Stromal cell of bone marrow (primary cell): ENCODE results near the gene TIMP2.
"Not testable (repeated sequence)": the region's sequence is repeated elsewhere in the genome, so short reads cannot be mapped to it uniquely, and the experiment has no call there.

Experiments
- DNase-seq: peaks from one replicate; pipeline ENCODE4 v3.0.0-alpha.2; 2012; ENCODE audit warnings: low read depth

TIMP2 gene

GRCh38 chr17:78925234-78925633 lies at the start of gene TIMP2:
Gene TIMP2 (minus strand): TSS chr17:78925387. CDS start chr17:78925088, 299 bp downstream.
- peak; percentile 71 for DNase-seq

DNA sequence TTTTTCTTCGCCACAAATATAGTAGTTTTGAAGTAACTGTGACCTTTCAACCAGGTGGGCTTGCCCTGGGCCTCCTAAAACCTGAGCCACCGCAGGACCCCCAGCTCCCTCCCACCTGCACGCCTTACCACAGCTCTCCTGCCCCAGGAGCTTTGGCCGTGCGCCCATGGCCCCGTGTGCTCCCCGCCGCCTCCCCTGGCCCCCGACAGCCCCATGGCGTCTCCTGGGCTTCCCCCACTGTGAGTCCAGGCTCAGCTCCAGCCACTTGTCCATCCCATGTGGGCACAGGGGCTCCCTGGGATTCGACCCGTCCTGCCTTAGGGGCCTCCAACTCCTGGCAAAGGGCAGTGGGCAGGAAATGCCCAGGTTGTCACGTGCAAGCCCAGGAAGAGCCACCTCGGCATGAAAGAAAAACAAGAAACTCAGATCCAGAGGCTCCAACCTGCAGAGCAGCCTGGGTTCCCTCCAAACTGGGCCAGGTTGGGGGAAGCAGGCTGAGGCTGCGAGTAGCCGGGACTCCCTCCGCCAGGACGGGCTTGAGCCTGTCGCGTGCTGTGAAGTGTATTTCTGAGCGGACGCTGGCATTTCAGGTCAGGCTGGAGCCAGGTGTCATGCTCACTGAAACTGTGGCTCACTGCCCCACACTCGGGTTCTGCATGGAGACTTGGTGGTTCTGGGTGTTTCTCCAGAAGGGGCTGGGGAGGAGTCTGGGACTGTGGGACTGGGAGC lies 48.8 kb upstream of the TIMP2 start:
- DNase-seq: no peak

DNA sequence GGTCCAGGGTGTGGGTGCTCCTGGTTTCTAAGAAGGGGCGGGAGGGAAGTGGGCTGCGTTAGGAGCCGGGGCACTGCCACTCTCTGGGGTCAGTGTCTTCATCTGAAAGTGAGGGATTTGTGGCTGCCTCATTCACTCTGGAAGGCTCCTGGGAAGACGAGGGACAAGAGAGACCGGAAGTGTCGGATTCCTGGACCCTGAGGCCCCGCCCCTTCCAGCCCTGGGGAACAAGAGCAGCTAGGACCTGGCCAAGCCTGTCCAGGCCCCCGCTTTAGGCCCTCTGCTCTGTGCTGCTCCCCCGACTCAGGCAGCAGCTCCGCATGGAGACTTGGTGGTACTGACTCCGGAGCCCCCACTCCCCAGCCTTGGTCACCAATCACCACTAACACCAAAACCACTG lies 48.0 kb upstream of the TIMP2 start:
- DNase-seq: no peak

DNA sequence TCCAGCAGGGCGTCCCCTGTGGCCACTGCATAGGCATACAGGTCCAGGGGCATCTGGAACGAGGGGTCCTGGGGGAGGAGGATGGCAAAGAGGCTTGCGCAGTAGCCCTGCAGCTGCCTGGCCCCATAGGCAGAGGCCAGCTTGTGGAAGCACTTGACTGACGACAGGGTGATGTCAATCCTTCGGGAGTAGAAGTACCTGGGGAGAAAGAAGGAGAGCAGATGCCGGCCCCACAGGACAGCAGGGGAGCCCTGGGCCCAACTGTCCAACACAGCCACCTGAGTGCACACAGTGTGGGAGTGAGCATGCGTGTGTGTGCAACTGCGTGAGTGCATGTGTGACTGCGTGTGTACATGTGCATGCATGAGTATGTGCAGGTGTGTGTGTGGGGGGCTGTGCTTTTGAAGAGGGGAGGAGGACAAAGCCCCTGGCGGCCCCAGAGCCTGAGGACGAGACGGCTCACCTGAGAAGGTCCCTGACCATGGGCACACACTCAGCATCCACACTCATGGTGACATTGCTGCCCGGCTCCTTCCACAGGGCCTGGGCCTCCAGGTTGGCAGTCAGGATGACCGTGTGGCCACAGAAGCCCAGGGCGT lies 47.4 kb upstream of the TIMP2 start:
- no peak for DNase-seq

GRCh38 chr17:78971756-78972506 lies 46.7 kb upstream of the TIMP2 start:
- no peak for DNase-seq

DNA sequence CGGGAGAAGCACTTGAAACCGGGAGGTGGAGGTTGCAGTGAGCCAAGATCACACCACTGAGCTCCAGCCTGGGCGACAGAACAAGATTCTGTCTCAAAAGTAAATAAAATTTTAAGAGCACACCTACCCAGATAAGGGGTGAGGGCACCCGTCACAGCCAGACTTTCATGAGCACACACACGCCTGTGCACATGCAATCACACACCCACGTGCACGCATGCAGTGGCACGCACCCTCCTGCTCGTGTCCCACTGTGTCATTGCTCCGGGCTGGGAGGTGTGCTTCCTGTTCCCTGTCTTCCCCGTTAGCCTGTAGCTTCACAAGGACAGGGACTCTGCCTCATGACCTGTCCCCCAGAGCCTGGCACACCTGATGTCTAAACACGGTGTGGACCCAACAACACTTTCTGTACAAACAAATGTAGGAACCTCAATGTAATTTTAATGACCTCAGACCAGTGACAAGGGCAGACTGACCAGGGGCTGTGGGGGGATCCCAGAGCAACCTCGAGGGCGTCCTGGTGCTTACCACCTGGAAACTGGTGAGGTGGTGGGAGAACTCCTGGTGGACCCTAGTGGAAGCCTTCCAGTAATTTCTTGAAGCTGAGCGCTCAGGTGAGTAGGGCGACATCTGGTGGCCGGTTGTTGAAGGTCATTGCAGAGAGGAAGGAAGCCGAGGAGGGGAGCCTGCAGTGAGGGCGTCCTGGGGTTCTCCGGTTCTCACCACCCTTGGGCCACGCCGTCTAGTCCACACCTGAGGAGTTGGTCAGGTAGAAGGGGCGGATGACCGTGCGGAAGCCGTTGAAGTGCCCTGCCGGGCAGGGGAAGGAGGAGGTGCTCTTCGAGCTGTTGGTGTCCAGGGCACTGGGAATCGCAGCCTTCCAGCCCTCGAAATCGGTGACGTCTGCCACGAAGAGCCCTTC lies 45.9 kb upstream of the TIMP2 start:
- no peak for DNase-seq

- no peak for DNase-seq
Observed at GRCh38 chr17:78969865-78970264, 44.7 kb upstream of the TIMP2 start.

DNA sequence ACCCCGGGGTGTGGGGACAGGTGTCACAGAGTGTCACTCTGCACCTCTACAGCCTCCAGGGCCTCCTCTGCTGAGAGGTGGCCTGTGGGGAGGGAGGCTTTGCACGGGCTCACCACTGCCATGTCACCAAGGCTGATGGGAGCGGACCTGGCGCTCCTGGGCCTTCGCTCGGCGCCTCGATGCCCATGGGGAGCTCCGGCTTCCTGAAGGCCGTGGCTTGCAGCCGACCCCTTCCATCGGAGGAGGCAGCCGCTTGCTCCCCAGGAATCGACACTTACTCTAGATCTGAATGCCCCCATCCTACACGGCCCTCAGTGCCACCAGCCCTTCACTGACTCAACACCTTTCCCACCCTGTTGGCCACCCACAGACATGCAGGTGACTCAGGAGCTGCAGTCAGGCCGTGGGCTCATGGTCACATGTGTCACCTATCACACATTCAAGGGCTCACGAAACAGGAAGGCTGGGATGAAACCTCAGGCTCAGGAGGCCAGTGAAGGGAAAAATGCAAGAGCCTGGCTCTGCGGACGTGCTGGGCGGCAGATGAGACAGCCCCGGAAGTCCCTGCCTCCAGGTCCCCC lies 42.7 kb upstream of the TIMP2 start:
- no peak for DNase-seq

DNA sequence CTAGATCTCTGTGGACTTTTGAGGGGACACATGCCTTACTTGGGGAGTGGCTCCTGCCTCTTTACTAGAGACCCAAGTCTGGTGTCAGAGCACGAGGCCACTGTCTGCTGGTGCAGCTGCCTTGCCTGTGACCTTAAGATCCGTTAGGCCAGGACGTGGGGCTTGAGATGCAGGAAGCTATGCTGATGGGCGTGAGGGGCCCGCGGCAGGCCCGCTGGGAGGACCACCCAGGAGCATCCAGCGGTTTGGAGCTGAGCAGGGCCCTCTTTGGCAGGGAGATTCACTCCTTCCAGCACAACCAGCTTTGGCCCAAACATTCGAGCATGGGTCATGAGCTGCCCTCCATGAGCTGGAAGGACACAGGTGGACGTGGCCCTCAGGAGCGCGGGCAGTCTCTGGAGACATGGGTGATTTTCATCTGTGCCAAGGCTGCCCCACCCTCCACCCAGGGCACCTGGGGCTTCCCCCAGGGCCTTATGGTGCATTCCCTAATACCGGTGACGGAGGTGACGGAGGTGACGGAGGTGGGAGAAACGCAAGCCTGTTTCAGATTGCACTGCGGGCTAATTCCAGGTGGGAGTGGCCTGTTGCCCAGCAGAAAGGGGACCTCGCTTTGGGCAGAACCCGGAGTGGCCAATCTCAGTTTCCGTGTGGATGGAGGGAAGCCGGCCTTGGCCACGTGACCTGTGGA lies 41.9 kb upstream of the TIMP2 start:
- DNase-seq: no peak

GRCh38 chr17:78966123-78966813 lies 41.1 kb upstream of the TIMP2 start:
- no peak for DNase-seq

DNA sequence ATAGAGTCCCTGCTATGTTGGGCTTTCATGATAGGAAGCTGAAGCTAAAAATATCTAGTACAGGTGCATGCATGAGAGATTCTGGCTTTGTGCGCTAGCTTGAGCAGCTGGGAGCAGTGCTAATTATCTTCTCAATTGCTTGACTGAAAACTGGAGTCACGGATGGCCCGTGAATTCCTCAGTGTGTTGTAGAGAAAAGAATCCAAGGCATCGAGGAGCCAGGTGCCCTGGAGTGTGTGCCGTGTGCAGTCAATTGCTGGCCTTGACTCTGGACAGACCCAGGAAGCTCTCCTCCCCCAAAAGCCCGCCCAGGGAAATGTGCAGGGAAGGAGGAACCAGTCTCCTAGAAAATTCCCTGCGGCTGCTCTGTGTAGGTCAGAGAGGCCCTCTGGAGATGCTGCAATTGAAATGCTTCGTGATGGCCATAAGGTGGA lies 40.3 kb upstream of the TIMP2 start:
- DNase-seq: no peak

DNA sequence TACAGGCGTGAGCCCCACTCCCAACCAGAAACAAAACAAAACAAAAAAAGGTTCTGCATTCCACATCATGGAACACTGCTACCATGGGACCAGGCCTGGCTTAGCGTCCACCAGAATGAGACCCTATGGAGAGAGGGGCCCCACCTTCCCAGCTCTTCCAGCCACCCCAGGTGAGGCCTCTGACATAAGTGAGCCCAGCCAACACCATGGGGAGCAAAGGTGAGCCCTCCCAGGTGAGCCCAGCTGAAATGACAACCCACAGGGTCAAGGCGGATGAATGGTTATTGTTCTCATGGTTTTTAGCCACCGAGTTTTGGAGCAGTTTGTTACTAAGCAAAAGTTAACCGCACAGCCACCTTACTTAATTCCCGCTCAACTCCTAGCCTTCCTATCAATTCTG lies 38.2 kb upstream of the TIMP2 start:
- no peak for DNase-seq

DNA sequence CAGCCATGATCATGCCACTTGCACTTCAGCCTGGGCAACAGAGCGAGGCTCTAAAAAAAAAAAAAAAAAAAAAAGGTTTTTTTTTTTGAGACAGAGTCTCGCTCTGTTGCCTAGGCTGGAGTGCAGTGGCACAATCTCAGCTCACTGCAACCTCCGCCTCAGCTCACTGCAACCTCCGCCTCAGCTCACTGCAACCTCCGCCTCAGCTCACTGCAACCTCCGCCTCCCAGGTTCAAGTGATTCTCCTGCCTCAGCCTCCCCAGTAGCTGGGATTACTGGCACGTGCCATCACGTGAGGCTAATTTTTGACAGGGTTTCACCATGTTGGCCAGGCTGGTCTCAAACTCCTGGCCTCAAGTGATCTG lies 37.8 kb upstream of the TIMP2 start:
- not testable (repeated sequence) for DNase-seq

DNA sequence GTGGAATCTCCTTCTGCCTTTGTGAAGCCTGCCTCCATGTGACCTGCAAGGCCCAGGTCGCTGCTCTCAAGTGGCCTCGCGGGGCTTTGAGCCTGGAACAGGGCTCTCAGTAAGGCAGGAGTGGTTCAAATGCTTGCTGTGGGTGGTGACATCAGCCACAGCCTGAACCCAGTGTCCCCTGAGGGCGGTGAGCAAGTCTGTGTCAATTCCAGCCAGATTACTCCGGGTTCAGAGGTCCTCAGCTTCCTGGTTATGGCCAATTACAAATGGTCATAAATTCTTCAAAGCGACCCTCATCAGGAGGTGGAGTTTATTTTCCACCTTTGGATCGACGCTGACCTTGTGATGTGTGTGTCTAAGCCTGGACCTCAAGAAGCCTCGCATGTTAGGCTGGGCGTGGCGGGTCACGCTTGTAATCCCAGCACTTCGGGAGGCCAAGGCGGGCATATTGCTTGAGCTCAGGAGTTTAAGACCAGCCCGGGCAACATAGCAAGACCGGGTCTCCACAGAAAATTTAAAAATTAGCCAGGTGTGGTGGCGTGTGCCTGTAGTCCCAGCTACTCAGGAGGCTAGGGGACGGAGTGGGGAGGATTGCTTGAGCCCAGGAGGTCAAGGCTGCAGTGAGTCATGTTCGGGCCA lies 37.3 kb upstream of the TIMP2 start:
- DNase-seq: peak; percentile 50

- no peak for DNase-seq
Observed at GRCh38 chr17:78961571-78961970, 36.4 kb upstream of the TIMP2 start.

DNA sequence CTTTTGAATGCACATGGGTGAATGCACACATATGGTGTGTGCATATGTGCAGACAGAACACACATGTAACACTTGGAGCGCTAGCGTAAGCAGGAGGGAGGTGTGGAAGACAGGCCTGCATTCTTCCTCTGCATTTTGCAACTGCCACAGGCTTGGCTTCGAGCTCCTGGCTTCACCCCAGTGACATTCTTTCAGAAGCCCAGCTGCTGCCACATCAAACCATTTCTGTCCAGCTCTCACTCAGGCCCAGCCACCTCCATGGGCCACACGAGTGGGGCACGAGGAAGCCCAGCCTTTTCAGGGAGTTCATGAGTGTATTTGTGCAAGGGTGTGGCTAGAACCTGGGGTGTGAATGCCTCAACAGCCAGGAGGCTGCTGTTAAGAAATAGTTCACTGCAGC lies 35.7 kb upstream of the TIMP2 start:
- DNase-seq: no peak

- no peak for DNase-seq
Observed at GRCh38 chr17:78959803-78960202, 34.6 kb upstream of the TIMP2 start.

DNA sequence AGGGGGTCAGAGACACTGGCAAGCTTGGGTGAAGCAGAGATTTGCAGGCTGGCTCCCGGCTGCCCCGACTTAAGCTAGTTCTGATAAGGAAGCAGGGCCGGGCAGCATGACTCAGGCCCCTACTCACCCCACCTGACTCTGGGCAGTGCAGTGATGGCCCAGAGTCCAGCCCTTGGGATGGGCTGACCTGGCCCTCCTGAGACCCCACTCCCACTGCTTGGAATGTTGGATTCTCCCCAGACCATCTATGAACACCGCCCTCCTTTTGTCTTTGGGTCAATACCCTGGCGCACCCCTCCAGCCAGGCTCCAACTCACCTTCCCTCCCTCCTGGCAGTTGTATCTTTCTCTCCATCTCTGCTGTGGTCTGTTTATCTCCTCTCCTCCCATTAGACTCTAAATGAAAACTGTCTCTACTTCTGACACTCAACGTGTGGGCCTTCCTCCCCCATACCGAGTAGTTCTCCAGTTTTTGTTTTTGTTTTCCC lies 33.5 kb upstream of the TIMP2 start:
- DNase-seq: no peak

DNA sequence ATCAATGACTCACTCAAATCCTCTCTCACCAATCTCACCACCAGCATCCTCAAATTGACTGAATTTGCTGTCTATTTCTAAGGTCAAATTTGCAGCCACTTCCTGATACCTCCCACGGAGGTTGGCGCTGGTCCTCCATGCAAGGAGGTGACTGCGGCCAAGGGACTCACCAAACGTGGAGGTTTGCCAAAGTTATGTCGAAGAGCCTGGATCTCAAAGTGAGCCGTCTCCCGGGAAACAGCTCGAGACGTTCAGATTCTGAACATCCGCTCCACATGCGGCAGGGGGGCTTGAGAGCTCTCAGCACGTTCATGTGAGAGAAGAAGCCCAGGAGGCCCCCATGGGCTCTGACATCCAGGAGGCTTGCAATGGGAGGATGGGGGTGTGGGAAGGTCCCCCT lies 31.9 kb upstream of the TIMP2 start:
- DNase-seq: no peak

DNA sequence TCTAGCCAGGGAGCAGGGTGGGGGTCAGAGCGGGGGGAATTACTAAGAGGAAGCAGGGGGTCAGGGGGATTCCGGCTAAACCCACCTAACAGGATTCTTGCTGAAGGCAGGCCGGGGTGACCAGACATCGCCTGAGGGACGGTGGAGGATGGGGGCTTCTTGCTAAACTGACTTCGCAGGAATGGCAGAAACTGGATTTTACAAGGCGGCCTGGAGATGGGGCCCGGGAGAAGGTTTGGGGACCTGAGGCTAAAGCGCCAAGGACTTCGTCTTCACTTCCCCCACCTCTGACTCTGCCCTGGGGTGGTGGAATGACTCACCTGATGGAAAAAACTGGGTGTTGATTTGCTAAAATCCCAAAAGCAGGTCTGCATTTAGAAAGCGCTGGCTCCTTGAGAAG lies 31.1 kb upstream of the TIMP2 start:
- DNase-seq: no peak
